GM21515 (cell line): ENCODE results near the gene POLD2.

Source experiments
- ATAC-seq: cut with Tn5 transposase; IDR thresholded peaks from one replicate; pipeline ENCODE4 v1.9.1; 2021; ENCODE audit not compliant: unreplicated experiment

The POLD2 gene

DNA sequence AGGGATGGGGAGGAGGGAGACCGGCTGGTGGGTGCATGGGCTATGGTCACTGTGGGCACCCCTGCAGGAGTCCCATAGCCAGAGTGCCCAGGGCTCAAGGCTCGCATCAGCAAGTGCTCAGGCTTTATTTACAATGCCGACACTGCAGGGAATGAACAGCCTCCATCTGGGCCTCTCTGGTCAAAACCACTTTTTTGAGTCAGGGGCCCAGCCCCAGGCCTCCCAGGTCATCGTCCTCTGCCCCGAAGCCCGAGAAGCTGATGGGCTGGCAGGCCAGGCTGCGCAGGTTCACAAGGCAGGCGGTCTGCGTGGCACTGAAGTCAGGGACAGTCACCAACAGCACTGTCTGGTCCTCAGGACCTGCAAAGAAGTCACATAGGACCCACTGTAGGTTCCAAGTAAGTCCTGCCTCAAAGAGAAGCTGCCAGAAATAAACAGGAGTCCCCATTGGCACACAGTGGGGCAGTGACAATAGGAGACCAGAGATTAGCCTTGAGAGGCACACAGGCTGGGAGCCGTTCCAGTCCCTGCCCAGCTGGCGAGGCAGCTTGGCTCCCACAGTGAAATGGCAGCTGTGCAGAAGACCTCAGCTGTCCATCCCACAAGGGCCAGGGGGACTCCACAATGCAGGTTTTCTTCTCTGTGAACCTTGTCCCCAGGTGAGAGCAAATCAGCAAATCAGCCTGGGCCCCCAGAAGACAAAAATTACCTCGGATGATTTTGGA lies 8.6 kb downstream of the POLD2 start:
- no peak for ATAC-seq

DNA sequence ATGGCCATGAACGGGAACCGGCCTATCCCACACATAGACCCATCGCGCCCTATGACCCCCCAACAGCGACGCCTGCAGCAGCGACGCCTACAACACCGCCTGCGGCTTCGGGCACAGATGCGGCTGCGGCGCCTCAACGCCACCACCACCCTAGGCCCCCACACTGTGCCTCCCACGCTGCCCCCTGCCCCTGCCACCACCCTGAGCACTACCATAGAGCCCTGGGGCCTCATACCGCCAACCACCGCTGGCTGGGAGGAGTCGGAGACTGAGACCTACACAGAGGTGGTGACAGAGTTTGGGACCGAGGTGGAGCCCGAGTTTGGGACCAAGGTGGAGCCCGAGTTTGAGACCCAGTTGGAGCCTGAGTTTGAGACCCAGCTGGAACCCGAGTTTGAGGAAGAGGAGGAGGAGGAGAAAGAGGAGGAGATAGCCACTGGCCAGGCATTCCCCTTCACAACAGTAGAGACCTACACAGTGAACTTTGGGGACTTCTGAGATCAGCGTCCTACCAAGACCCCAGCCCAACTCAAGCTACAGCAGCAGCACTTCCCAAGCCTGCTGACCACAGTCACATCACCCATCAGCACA lies 9.5 kb downstream of the POLD2 start:
- no peak for ATAC-seq

DNA sequence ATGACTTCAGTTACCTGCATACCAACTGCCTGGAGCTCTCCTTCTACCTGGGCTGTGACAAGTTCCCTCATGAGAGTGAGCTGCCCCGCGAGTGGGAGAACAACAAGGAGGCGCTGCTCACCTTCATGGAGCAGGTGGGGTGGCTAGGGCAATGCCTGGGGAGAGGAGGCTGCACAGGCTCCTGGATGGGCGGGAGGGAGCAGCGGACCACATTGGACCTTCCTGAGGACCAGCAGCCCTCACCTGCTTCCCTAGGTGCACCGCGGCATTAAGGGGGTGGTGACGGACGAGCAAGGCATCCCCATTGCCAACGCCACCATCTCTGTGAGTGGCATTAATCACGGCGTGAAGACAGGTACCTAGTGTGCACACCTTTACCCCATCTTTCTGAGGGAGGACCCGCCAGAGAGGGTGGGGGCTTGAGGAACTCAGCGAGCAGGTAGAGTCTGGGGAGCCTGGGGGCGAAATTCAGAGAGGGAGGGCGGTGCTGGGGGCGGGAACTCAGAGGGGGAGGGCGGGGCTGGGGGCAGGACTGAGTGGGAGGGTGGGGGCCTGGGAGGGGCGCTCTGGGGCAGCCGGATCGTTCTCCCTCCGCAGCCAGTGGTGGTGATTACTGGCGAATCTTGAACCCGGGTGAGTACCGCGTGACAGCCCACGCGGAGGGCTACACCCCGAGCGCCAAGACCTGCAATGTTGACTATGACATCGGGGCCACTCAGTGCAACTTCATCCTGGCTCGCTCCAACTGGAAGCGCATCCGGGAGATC lies 10.2 kb downstream of the POLD2 start:
- no peak for ATAC-seq

DNA sequence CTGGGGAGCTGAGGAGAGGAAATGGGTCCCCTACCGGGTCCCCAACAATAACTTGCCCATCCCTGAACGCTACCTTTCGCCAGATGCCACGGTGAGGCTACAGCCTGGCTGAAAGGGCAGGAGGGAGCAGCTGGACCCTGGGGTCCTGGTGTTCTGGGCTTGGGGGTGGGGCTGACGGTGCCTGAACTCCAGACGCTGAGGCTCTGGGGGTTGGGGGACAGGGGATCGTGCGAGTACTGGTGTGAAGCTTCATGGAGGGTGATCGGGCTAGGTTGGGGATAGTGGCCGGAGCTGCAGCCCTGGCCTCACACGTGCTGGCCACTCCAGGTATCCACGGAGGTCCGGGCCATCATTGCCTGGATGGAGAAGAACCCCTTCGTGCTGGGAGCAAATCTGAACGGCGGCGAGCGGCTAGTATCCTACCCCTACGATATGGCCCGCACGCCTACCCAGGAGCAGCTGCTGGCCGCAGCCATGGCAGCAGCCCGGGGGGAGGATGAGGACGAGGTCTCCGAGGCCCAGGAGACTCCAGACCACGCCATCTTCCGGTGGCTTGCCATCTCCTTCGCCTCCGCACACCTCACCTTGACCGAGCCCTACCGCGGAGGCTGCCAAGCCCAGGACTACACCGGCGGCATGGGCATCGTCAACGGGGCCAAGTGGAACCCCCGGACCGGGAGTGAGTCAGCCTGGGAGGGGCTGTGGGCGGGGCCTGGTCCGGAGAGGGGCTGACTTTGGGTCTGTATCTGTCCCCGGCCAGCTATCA lies 10.9 kb downstream of the POLD2 start:
- ATAC-seq = no peak

DNA sequence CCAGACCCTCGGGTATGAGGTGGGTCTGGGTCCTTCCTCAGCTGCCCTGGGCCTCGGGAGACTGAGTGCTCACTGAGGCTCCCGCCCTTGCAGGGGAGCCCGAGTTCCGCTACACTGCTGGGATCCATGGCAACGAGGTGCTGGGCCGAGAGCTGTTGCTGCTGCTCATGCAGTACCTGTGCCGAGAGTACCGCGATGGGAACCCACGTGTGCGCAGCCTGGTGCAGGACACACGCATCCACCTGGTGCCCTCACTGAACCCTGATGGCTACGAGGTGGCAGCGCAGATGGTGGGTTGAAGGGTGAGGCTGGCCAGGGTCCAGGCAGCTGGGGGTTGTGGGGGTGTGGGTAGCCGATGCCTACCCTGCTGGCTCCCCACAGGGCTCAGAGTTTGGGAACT lies 11.6 kb downstream of the POLD2 start:
- ATAC-seq = no peak

DNA sequence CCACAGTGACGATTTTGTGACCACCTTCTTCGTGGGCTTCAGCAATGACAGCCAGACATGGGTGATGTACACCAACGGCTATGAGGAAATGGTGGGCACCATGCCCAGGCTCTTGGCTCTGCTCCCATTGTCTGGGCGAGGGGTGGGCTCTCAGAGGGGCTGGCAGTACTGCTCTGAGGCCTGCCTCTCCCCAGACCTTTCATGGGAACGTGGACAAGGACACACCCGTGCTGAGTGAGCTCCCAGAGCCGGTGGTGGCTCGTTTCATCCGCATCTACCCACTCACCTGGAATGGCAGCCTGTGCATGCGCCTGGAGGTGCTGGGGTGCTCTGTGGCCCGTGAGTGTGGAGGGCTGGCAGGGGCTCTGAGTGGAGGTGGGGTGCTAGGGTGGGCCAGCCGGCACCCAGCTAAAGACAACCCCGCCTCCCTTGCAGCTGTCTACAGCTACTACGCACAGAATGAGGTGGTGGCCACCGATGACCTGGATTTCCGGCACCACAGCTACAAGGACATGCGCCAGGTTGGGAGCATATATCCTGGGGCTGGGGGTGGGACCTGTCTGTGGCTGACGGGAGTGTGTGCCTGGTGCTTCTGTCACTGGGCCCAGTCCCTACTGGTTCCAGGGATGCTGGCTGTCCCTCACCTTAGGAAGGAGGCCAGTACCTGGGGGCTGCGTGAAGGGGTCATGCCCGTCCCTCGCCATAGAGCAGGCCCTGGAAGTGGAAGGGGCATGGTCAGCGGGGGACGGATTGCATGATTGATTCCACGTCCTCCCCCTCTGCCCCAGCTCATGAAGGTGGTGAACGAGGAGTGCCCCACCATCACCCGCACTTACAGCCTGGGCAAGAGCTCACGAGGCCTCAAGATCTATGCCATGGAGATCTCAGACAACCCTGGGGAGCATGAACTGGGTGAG lies 12.4 kb downstream of the POLD2 start:
- ATAC-seq = no peak

DNA sequence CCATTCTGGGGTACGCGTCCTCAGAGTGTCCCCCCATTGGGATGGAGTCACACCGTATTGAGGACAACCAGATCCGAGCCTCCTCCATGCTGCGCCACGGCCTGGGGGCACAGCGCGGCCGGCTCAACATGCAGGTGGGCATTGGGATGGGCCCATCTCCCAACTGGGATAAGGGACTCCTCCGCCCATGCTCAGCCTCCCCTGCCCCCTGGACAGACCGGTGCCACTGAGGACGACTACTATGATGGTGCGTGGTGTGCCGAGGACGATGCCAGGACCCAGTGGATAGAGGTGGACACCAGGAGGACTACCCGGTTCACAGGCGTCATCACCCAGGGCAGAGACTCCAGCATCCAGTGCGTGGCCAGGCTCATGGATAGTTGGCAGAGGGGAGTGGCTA lies 13.4 kb downstream of the POLD2 start:
- no peak for ATAC-seq

DNA sequence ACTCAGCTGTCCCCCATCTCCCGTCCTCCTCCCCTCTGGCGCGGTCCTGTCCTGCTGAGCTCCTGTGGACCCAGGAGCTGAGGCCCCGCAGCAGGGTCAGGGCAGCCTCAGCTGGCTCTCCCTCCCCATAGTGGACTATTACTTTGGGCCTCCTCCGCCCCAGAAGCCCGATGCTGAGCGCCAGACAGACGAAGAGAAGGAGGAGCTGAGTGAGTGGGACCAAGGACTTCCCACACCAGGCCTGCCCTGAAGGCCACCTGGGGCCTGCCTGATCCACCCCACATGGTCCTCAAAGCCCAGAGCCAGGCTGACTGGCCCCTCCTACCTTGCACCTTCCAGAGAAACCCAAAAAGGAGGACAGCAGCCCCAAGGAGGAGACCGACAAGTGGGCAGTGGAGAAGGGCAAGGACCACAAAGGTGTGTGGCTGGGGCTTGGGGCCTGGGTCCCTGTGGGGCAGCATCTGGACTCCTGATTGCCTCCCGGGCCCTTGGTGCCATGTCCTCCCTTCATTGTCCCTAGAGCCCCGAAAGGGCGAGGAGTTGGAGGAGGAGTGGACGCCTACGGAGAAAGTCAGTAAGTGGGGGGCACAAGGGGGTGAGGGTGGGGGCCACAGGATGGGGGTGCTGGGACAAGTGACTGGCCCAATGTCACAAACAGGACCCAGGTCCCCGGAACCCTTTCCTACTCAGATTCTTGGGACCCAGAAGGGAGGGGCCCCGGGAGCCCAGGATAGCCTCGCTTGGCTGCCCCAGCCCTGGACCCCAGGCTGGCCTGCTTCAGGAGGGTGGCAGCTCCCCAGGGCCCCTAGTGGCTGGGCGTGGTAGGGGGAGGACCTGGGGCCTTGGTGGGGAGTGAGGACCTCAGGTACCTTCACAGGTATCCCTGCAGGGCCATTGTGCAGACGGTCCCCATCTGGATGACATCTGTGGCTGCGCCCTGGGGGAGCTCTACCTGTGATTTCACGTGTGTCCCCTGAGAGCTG lies 14.3 kb downstream of the POLD2 start:
- ATAC-seq = no peak

DNA sequence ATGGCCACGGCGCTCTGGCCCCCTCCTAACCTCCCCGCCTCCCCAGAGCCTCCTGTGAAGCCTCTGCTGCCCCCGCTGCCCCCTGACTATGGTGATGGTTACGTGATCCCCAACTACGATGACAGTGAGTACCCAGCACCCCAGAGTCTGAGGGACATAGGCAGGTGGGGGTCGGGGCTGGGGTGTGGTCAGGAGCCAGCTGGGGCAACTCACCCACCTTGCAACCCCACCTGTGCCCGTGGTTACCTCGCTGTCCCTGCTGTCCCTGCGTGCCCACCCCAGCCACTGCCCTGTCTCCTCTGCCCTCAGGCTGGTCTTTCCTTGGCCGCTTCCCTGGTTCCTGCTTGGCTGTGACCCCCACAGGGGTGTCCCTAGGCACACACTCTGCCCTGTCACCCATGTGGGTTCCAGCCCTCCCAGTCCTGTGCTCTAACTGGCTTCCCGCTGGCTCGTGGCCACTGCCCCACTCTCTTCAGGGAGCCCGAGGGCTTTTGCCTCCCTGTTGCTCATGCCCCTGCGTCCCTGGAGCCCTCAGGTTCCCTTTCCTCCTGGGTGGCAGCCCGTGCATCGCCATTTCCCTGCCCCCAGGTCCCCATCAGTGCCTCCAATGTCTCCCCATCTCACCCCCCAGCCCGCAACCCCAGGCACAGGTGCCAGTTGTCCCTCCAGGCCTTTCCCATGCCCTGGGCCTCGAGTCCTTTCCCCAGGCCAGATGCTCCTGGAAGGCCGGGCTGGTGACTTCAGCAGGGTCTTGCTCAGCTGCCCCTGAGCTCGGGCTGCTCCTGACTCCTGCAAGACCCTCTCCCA lies 15.2 kb downstream of the POLD2 start:
- no peak for ATAC-seq

DNA sequence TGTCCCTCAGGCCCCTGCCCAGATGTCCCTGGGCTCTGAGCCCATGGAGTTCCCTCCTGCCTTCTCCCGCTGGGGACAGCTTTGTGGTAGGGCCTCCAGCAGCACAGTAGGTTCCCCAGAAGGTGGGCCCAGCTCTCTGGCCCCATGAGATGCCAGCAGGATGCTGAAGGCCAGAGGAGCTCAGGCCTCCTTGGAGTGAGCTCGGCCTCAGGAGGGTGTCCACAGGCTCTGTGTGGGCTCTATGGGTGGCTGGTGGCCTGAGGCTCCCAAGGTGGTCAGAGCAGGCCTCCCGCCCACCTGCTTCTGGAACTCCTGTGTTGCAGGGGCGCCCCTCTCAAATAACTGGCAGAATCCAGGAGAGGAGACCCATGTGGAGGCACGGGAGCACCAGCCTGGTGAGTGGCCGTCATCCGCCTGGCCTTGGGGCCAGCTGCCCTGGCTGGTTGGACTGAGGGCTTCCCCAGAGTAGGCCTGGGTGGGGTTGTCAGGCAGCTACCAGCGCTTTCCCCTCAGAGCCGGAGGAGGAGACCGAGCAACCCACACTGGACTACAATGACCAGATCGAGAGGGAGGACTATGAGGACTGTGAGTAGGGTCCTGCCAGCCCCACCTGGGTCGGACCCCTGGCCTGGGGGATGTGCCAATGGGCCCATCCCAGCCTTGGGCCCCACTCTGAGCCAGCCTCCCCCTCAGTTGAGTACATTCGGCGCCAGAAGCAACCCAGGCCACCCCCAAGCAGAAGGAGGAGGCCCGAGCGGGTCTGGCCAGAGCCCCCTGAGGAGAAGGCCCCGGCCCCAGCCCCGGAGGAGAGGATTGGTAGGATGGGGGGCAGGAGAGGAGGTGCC lies 16.0 kb downstream of the POLD2 start:
- ATAC-seq = no peak

DNA sequence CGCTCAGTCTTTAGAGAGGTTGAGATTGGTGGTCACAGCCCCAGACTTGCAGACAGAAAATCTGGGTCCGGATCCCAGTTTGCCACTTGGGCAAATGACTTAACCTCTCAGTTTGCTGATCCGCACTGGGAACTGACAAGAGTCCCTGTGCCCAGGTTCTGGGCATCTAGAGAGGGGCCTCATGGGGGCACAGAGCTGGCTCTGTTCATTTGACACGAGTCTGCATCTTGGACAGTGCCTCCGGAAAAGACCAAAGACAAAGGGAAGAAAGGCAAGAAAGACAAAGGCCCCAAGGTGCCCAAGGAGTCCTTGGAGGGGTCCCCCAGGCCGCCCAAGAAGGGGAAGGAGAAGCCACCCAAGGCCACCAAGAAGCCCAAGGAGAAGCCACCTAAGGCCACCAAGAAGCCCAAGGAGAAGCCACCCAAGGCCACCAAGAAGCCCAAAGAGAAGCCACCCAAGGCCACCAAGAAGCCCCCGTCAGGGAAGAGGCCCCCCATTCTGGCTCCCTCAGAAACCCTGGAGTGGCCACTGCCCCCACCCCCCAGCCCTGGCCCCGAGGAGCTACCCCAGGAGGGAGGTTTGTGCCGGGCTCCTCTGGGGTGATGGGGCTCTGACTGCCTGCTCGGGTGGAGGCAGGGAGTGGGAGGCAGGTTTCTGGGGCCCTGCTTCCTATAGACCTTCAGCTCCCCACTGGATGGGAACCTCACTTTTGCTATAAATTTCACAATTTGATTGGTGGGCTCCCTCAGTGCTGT lies 16.9 kb downstream of the POLD2 start:
- no peak for ATAC-seq

DNA sequence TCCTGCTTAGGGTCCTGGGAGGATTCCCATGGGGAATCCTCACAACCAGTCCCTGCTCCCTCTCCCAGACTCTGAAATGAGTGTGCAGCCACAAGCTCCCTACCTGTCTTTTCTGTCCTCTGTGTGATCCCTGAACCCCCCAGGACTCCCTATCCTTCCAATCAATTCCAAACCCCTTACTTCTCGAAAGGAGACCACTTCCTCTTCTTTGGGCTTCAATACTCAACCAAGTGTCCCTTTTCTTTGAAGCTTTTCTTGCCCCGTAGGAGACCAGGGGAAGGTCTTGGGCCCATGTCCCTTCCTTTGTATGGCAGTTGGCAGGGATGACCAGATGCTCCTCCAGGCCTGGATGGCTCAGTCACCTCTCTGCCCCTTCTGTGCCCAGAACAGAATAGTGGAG lies 17.5 kb downstream of the POLD2 start:
- no peak for ATAC-seq

DNA sequence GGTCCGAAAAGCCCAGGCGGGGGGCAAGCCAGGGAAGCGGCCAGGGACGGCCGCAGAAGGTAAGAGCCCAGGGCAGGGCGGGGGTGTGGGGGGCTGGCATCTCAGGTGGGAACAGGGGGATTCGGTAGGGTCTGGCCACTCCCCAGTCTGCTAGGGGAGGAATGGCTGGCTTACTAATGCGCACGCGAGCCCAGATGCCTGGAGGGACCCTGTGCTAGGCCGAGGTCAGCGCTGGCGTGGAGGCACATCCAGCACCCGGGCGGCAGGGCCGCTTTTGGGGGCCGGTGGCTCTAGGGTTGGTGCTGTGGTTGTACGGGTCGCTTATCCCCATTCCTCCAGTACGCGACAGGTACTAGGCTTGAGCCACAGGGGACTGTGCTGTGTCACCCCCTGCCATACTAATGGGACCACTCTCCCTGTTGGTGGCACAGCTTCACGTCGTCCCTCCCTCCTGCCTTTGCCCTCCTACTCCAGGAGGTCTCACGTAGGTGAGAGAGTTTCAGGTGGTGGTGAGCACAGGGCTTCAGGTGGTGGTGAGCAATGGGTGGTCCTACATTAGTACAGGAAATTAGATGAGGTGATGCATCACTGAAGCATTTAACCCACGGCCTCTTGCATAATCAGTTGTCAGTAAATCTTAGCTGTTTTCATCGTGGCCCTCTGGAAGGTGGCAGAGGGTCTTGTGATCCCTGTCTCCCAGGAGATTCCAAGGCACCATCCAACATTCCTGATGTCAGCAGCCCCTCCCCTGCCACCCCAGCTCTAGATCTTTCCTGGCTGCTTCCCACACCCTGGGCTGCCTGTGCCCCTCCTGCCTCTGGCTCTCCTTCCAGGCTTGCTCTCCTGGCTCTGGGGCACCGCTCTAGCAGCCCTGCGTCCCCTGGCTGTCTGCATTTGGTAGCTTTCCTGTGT lies 18.2 kb downstream of the POLD2 start:
- no peak for ATAC-seq

DNA sequence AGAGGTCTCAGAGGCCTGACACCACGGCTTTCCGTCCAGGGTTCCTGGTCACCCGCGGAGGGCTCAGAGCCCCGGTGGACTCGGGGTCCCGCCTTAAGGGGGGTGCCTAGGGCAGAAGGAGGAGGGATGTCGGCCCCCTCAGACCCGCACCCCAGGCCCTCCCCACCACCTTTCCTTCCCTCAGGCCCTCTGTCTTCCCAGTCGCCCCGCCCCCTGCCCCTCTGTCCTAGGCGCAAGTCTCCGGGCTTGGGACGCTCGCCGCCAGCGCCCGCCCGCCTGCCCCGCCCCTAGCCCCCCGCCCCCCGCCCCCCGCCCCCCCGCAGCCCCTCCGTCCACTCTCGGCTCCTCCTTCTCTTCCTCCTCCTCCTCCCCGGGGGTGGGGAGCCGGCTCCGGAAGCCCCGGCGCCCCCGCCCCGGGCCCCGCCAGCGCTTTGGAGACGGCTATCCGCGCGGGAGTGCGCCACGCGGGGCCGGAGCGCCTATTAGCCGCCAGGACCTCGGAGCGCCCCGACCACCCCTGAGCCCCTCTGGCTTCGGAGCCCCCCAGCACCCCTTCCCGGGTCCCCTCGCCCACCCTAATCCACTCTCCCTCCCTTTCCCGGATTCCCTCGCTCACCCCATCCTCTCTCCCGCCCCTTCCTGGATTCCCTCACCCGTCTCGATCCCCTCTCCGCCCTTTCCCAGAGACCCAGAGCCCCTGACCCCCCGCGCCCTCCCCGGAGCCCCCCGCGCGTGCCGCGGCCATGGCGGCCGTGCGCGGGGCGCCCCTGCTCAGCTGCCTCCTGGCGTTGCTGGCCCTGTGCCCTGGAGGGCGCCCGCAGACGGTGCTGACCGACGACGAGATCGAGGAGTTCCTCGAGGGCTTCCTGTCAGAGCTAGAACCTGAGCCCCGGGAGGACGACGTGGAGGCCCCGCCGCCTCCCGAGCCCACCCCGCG lies 19.2 kb downstream of the POLD2 start, which contains the start of gene AEBP1:
Gene AEBP1 (plus strand): TSS at position 423 of the 937 bp plus-strand sequence. CDS start 321 bp downstream, at position 744.
- ATAC-seq = no peak

DNA sequence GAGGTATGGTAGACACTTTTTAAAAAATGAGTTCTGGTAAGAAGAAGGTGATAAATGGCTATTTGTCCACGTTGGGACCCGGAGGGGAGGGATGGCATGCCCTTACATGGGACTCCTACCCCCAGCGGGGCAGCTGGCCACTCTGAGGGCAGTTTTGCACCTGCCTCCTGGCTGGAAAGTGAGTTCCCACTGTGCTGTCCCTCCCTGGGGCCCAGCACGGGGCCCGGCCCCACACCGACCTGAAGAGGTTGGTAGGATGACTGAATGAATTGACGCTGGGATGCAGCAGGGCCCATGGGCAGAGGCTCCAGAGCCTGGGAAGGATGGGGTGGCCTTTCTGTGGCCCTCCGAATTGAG lies 19.8 kb downstream of the POLD2 start:
- ATAC-seq = no peak
